HG03342 (cell line): ENCODE results near the gene PRR5L.

Experiments
- ATAC-seq: cut with Tn5 transposase; IDR thresholded peaks from one replicate; pipeline ENCODE4 v1.9.1; 2021; ENCODE audit warnings: mild to moderate bottlenecking, moderate library complexity; ENCODE audit not compliant: unreplicated experiment

Gene PRR5L, protein sequence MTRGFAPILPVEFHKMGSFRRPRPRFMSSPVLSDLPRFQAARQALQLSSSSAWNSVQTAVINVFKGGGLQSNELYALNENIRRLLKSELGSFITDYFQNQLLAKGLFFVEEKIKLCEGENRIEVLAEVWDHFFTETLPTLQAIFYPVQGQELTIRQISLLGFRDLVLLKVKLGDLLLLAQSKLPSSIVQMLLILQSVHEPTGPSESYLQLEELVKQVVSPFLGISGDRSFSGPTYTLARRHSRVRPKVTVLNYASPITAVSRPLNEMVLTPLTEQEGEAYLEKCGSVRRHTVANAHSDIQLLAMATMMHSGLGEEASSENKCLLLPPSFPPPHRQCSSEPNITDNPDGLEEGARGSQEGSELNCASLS

DNA sequence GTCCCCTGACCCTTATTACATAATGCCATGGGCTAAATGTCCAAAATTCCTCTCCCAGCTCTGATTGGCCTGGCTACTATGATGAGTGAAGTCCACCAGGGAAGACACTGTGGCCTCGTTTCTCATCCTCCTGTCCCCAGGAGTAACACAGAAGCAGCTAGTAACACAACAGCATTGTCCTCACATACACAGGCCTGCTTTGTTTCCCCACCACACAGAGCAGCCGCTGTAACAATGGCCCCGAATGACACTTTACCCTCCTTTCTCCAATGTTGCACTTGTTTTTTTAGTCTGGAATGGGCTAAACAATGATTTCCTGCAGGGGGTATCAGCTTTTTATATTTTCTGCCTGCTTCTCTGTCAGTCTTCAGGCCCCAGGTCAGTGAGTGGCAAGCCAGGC lies at the start of gene PRR5L:
Gene PRR5L, plus strand, starts transcription at position 363 of the 400 bp plus-strand sequence. CDS start 104,834 bp downstream, outside the sequence.
- ATAC-seq = no peak

DNA sequence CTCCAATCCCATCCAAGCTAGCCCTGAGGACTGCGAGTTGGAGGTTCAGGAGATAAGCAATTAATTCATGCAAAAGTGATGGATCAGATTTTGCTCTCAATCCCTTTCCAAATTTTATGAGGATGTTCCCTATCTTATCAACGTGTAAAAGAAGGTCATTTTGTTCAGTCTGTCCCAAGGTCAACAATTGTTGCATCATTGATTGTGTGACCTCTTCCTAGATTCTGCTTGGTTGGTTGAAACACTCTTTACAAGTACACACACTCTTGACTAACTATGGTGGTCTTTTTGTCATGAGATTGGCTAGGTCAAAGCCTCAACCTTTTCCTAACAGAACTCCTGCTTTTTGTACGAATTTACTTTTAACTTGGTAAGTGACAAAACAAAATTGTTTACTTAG lies 48.6 kb upstream of the PRR5L start:
- ATAC-seq = no peak

GRCh38 chr11:36248436-36248835 lies 47.7 kb upstream of the PRR5L start:
- no peak for ATAC-seq

- ATAC-seq = no peak
These were observed 46.8 kb upstream of the PRR5L start for GRCh38 chr11:36249246-36249645.

- ATAC-seq = no peak
These were observed 44.3 kb upstream of the PRR5L start for GRCh38 chr11:36251823-36252222.

- no peak for ATAC-seq
These were observed 42.9 kb upstream of the PRR5L start for GRCh38 chr11:36253238-36253637.

GRCh38 chr11:36254713-36255112 lies 41.4 kb upstream of the PRR5L start:
- ATAC-seq = no peak

- no peak for ATAC-seq
These were observed 38.7 kb upstream of the PRR5L start for GRCh38 chr11:36257351-36257750.

GRCh38 chr11:36258730-36259360 lies 37.2 kb upstream of the PRR5L start:
- no peak for ATAC-seq

- no peak for ATAC-seq
These were observed 35.0 kb upstream of the PRR5L start for GRCh38 chr11:36261094-36261493.

DNA sequence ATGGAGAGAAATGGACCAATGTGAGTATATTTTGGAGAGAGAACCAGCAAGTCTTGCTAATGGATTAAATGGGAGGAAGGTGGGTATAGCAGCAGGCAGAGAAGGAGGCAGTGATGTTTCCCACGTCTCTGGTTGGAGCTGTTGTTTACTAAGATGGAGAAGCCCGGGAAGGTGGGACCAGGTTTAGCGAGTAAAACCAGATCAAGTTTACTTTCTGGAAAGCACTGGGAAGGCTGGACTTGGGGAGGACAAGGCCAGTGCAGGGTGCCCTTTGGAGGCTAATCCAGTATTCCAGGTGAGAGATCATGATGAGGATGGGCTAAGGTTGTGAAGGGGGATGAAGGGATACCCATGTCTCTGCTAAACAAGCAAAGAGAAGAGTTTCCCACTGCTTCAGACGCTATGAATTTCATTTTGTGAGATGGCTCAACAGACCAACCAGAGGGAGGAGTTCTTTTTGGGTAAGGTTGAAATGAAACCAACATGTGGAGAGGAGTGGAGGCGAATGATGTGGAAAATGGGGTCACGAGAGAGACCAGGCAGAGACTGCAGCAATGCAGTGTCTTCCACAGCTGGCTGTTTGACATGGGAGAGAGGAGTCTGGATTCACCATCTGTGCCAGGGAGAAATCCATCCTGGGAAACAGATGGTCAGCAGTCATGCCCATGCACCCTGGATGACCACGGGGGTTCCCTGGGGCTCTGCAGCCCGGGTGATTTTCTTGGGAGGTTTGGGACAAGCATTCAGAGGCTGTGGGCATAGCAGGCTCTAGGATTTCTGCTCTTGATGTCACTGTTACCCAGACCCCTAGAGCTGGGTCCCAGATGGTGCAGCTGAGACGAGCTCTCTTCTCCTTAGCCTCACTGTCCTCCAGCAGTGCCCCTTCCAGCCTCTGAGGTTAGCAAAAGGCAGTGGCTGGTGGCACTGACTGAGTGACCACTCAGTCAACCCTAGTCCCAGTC lies 31.8 kb upstream of the PRR5L start:
- ATAC-seq = no peak

- ATAC-seq = no peak
These were observed 31.1 kb upstream of the PRR5L start for GRCh38 chr11:36264973-36265344.

DNA sequence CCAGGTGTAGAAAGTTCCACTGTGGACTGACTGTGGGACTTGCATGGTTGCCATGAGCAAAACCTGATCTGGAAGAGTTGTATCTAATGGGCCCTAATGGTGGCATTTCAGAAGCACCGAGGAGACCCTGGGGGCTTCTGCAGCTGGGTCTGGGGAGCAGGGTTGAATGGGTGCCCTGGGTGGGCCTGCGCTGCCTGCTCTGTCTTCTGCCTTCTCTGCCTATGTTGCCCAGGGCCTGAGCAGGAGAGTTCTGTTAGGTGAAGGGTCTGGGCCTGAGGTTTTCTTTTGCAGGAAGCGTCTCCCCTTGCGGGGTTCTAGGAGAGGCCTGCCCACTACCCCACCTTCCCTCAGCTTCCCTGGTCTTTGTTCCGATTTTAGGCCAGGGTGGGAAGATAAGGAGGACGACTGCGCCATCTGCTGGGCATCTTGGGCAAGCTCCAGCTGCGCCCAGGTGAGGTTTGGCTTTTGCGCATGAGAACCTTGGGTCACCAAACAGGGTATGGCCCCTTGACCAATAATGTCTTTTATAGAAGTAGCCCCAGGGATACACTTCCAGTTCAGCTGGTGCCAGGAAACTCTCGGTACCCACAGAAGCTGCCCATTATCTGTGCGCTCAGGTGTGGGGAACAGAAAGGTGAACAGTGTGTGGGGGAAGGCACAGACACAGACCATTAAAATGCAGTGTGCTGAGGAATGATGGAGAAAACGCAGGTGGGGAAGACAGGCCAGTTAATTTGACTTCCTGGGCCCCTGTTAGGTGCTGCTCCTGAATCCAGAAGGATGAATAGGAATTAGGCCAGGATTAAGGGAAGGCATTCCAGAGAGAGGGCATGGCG lies 30.1 kb upstream of the PRR5L start:
- no peak for ATAC-seq

GRCh38 chr11:36266767-36267166 lies 29.3 kb upstream of the PRR5L start:
- ATAC-seq = no peak

DNA sequence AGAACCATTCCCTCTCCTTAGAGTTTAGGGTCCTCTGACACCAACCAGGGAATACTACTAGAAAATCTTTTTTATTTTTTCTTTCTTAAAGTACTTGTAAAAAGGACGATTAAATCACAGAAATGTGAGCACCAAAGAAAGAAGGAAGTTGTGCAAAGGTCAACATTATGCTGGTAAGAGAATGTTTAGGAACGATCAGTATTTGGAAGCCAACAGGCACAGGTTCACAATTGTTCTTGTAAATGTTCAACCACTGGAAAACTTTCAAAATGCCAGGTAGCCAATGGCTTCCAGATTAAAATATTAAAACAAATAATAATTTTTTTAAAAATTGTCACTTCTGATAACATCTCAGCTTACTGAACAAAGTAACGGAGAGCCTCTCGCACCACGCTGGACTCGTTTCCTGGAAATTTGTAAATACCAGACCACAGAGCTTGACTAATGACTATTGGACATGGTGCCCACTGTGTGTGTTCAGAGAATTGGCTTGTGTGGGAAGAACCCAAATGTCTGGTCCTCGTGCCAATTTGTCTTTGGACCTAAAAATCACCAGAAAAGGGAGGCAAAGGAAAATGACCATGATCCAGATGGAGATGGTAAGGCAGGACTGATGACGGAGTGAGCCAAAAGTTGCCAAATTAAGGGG lies 27.6 kb upstream of the PRR5L start:
- ATAC-seq = no peak

GRCh38 chr11:36270701-36271100 lies 25.4 kb upstream of the PRR5L start:
- no peak for ATAC-seq

- ATAC-seq = no peak
These were observed 24.2 kb upstream of the PRR5L start for GRCh38 chr11:36271794-36272407.

DNA sequence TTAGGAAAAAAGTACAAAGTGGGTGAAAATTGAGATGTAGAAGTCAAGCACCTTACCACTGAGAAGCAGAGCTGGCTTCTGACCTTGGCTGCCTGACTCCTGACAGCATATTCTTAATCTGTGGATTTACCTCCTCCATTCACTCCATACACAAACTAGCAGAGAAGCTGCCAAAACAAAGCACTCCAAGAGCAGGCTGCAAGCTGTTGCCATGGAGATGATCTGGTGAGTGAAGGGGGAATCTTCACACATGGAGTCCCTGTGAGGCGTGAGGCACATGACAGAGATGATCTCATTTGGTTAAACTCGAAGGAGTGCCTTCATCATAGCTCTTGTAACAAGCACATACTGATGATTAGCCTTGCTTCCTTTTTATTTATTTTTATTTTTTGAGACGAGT lies 23.0 kb upstream of the PRR5L start:
- no peak for ATAC-seq

- ATAC-seq = no peak
These were observed 21.7 kb upstream of the PRR5L start for GRCh38 chr11:36274414-36274813.
